ENCODE measurements around the gene ONECUT3. TPM values are rescaled to one million over a fixed set of nuclear protein-coding genes. Genes with fewer than 3 reads are reported as not detected.
A peak's percentile ranks its signal among the peaks of the same experiment; 100 is the strongest.

ONECUT3 gene
- total RNA-seq, 1 donor from 2014 or later: 0.09 TPM

- Mint-ChIP-seq H3K27me3 (ENCODE audit: insufficient read depth, low read depth) (peaks cover 60% of the 10 kb centered on the region), H3K27ac (no peak overlapping the region), H3K4me1 (peaks cover 5% of the 10 kb centered on the region), H3K36me3 (no peaks in the 10 kb centered on the region), H3K9me3 (no peaks in the 10 kb centered on the region), H3K4me3 (no peak overlapping the region)
- H3K4me1 ChIP-seq: peaks cover 26% of the 10 kb centered on the region
- no peaks in the 10 kb centered on the region for H3K9me3 ChIP-seq (ENCODE audit: low read depth)
- peaks cover 20% of the 10 kb centered on the region for H3F3A ChIP-seq (ENCODE audit: low read depth)
- peak; percentile 63 for DNase-seq (ENCODE audit: low spot score)
- no peak overlapping the region for H3K27ac ChIP-seq
- peaks cover 60% of the 10 kb centered on the region for H4K20me1 ChIP-seq (ENCODE audit: low read depth)
- H3K36me3 ChIP-seq: no peaks in the 10 kb centered on the region
- H3K27me3 ChIP-seq: peaks cover 100% of the 10 kb centered on the region
- no peaks in the 10 kb centered on the region for H3K79me2 ChIP-seq (ENCODE audit: low read depth)
- no peak overlapping the region for H3K9ac ChIP-seq
- H2AFZ ChIP-seq (replicated peaks): peak overlapping the region; percentile 45
- H3K4me2 ChIP-seq: peak overlapping the region; percentile 68
- TF ChIP-seq EZH2phosphoT487 (IDR thresholded peaks at IDR 0.05) (peak; percentile 97), CTCF (IDR thresholded peaks at IDR 0.05) (no peak), EZH2 (IDR thresholded peaks at IDR 0.05) (peak; percentile 100)
- H3K4me3 ChIP-seq: no peak overlapping the region
These were observed 3.6 kb upstream of the ONECUT3 start for GRCh38 chr19:1749373-1750342.

- H4K20me1 ChIP-seq (ENCODE audit: low read depth): peaks cover 68% of the 10 kb centered on the region
- Mint-ChIP-seq H3K4me1 (peaks cover 6% of the 10 kb centered on the region), H3K27me3 (ENCODE audit: insufficient read depth, low read depth) (peaks cover 61% of the 10 kb centered on the region), H3K4me3 (no peak overlapping the region), H3K9me3 (no peaks in the 10 kb centered on the region), H3K36me3 (no peaks in the 10 kb centered on the region), H3K27ac (no peak overlapping the region)
- no peak overlapping the region for H3K27ac ChIP-seq
- H3K4me1 ChIP-seq: peaks cover 26% of the 10 kb centered on the region
- peaks cover 20% of the 10 kb centered on the region for H3F3A ChIP-seq (ENCODE audit: low read depth)
- H3K9me3 ChIP-seq (ENCODE audit: low read depth): no peaks in the 10 kb centered on the region
- H3K79me2 ChIP-seq (ENCODE audit: low read depth): no peaks in the 10 kb centered on the region
- no peak overlapping the region for H3K4me3 ChIP-seq
- H3K27me3 ChIP-seq: peaks cover 100% of the 10 kb centered on the region
- no peak overlapping the region for H3K9ac ChIP-seq
- no peak for DNase-seq (ENCODE audit: low spot score)
- TF ChIP-seq CTCF (IDR thresholded peaks at IDR 0.05) (no peak), EZH2phosphoT487 (IDR thresholded peaks at IDR 0.05) (no peak), EZH2 (IDR thresholded peaks at IDR 0.05) (no peak)
- no peak overlapping the region for H3K4me2 ChIP-seq
- H2AFZ ChIP-seq (replicated peaks): no peak overlapping the region
- H3K36me3 ChIP-seq: no peaks in the 10 kb centered on the region
These were observed 2.8 kb upstream of the ONECUT3 start for GRCh38 chr19:1750343-1751021.

GRCh38 chr19:1751367-1752008 is 1.8 kb upstream of the ONECUT3 start:
- peaks cover 29% of the 10 kb centered on the region for H3K4me1 ChIP-seq
- Mint-ChIP-seq H3K4me1 (peaks cover 8% of the 10 kb centered on the region), H3K27ac (no peak overlapping the region), H3K36me3 (no peaks in the 10 kb centered on the region), H3K4me3 (peak overlapping the region; percentile 12), H3K9me3 (no peaks in the 10 kb centered on the region), H3K27me3 (ENCODE audit: insufficient read depth, low read depth) (peaks cover 64% of the 10 kb centered on the region)
- H3K79me2 ChIP-seq (ENCODE audit: low read depth): no peaks in the 10 kb centered on the region
- H3F3A ChIP-seq (ENCODE audit: low read depth): peaks cover 16% of the 10 kb centered on the region
- peaks cover 100% of the 10 kb centered on the region for H3K27me3 ChIP-seq
- no peak overlapping the region for H3K9ac ChIP-seq
- H4K20me1 ChIP-seq (ENCODE audit: low read depth): peaks cover 77% of the 10 kb centered on the region
- TF ChIP-seq EZH2phosphoT487 (IDR thresholded peaks at IDR 0.05) (no peak), EZH2 (IDR thresholded peaks at IDR 0.05) (no peak), CTCF (IDR thresholded peaks at IDR 0.05) (no peak)
- H3K4me2 ChIP-seq: no peak overlapping the region
- H3K9me3 ChIP-seq (ENCODE audit: low read depth): no peaks in the 10 kb centered on the region
- H3K27ac ChIP-seq: no peak overlapping the region
- no peak for DNase-seq (ENCODE audit: low spot score)
- no peaks in the 10 kb centered on the region for H3K36me3 ChIP-seq
- no peak overlapping the region for H2AFZ ChIP-seq (replicated peaks)
- H3K4me3 ChIP-seq: no peak overlapping the region
